ENCODE measurements around the gene FAM25G.
"Not testable (repeated sequence)": the region's sequence is repeated elsewhere in the genome, so short reads cannot be mapped to it uniquely, and the experiment has no call there.

Gene FAM25G

DNA sequence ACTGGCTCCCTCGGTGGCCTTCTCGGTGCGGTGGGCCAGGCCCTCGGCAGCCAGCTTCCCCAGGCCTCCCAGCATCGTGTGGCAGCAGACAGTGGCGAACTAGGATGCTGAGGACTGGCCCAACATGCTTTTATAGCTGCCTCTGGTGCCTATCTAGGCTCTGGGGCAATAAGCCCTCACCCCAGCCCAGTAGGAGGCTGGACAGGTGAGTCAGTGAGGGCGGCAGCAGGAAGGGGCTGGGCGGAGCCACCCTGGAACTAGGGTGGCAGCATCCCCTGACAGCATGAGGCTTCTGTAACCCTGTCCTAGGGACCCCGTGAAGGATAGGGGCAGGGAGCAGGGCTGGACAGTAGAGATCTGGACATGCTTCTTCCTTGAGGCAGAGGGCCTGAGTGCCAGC is at the start of gene FAM25G:
FAM25G (minus strand) TSS at position 101 of the 400 bp plus-strand sequence; CDS start at position 75, 26 bp downstream.
- not testable (repeated sequence) for H3K4me3 ChIP-seq (ENCODE audit: low read depth, low read length)

DNA sequence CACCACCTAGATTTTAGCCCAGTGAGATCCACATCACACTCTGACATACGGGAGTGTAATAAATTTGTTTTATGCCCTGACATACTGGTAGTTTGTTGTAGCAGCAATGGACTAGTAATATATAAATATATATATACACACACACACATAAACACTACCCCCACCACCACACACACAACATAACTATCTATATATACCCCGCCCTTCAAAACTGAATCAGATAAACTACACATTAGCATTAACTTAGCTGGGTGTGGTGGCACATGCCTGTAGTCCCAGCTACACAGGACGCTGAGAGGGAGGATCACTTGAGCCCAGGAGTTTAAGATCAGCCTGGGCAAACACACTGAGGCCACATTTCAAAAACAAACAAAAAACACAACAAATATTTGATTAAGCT is 44.9 kb upstream of the FAM25G start:
- not testable (repeated sequence) for H3K4me3 ChIP-seq (ENCODE audit: low read depth, low read length)

GRCh38 chr10:47523475-47523874 is 32.0 kb upstream of the FAM25G start, which contains the start of gene AGAP9:
Gene AGAP9, minus strand, starts transcription at chr10:47523638. Its CDS starts 112 bp downstream, at chr10:47523526.
- not testable (repeated sequence) for H3K4me3 ChIP-seq (ENCODE audit: low read depth, low read length)

DNA sequence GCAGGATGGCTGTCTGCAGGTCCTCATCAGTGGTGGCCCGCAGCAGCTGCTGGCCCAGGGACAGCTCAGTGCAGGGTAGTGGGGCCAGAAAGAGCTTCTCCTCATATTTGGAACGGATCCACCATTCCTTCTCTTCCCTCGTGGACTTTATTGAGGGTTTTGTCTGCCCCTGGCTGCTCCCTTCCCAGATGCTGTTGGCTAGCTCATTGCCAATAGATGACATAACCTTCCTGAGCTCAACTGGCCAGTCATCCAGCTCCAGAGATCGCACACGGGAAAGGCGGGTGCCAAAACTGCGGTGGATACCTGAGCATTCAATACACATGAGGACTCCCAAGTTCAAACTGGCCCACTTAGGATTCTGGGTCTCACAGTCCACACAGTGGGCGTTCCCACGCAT is 10.8 kb upstream of the FAM25G start:
- not testable (repeated sequence) for H3K4me3 ChIP-seq (ENCODE audit: low read depth, low read length)

DNA sequence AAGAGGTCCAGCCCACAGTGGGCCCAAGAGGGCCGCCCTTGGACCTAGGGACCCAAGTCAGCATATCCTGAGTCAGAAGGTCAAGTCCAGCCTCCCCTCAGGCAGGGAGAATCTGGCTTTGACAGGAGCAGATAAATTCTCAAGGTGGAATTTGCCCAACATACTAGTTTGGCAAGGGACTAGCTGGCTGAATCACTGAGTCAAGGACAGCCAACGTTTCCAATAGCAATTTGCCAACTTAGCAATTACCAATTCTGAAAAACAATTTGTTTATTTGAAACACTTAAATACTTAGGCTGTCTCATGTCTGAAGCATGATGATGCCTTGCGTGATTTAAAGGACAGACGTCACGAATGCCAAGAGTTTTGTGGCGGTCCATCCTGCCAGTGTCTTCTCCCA is 2.7 kb upstream of the FAM25G start:
- not testable (repeated sequence) for H3K4me3 ChIP-seq (ENCODE audit: low read depth, low read length)

- H3K4me3 ChIP-seq (ENCODE audit: low read depth, low read length) = not testable (repeated sequence)
Measured at GRCh38 chr10:47489630-47490029, 1.9 kb downstream of the FAM25G start.

DNA sequence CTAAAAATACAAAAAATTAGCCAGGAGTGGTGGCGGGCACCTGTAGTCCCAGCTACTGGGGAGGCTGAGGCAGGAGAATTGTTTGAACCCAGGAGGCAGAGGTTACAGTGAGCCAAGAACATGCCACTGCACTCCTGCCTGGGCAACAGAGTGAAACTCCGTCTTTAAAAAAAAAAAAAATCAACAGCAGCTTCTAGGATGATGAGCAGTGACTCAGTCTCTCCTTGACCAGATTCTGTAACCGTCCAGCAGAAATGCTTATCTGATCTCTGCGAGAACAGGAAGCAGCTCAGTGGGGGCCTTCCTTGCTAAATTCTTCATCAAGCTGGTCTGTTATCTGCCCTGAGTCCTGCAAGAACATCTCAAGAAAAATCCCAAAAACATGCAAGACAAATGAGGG is 5.6 kb downstream of the FAM25G start:
- H3K4me3 ChIP-seq (ENCODE audit: low read depth, low read length) = not testable (repeated sequence)

- H3K4me3 ChIP-seq (ENCODE audit: low read depth, low read length) = not testable (repeated sequence)
Measured at GRCh38 chr10:47484786-47485185, 6.7 kb downstream of the FAM25G start.

DNA sequence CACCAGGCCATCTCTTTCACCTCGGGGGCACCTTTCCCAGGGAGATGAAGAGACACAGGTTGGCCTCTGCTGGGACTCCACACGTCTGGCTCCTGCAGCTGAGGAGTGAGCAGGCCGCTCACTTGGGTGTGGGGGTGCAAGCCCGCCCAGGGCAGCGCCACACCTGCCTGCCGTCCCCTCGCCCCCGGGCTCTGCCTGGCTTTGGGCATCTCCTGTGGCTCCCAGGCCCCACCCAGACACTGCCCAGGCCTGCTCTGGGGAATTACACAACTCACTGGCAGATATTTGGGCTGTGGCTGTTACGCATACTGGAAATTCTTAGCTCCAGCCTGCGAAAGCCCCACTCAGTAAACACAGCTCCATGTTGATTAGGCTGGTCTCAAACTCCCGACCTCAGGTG is 7.6 kb downstream of the FAM25G start, which contains the start of gene ANXA8:
ANXA8 (minus strand) TSS at position 193 of the 400 bp plus-strand sequence; CDS start at position 11, 182 bp downstream.
- H3K4me3 ChIP-seq (ENCODE audit: low read depth, low read length) = not testable (repeated sequence)

DNA sequence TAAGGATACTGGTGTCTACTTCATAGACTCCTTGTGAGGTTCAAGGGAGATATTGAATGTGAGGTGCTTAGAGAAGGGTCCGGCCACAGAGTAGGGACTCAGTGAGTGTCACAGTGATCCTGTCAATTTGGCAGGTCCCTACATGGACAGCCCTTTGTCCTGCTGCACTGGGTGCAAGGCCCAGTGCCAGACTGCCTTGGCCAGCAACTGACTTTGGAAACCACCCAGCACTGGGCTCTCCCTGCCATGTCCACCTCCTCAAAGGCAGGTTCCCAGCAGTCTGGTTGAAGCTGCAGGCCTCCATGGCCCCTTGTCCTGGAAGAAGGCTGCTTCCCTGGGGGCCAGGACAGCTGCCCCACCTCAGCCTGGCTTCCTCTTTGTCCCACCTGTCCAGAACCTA is 9.1 kb downstream of the FAM25G start:
- not testable (repeated sequence) for H3K4me3 ChIP-seq (ENCODE audit: low read depth, low read length)

DNA sequence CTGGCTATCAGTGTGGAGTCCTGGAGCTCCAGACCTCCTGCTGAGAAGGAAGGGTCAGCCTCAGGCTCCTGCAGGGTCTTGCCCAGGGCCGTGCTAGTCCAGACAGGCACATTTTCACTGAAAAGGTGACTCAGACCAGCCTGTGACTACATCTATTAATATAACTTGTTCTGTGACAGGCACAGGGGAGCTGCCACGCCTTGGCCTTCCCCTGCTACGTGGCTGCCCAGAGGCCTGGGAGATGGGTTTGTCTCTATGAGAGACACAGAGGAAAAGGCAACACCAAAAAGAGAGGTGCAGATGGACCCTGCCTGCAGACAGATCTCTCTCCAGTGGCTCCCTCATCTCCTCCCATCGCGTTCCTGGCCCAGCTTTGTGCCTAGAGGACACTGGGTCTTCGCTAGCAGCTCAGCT is 9.7 kb downstream of the FAM25G start:
- not testable (repeated sequence) for H3K4me3 ChIP-seq (ENCODE audit: low read depth, low read length)

DNA sequence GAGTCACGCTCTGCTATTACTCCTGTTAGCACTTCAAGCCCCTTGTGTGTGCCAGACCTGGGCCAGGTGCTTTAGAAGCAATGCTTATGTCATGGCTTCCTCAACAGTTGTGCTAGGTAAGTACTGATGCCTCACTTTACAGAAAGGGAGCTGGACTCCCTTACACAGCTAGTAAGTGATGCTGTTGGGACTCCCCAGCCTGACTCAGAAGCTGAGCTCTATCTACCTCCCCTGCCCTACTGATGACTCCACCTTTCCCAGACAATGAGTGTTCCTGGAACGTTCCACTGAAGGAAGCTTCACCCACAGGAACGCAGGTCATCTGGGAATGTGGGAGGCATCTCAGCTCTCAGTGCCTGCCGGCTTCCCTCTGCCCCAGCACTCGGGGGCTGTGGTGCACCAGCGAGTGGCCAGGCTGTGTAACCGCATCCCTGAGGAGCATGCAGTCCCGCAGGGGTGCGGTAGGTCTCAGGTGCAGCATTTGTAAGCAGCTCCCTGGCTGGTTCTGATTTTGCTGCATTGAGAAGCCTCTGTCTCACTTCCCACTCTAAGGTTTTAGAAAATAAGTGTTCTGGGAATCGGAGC is 10.2 kb downstream of the FAM25G start:
- H3K4me3 ChIP-seq (ENCODE audit: low read depth, low read length) = not testable (repeated sequence)

- not testable (repeated sequence) for H3K4me3 ChIP-seq (ENCODE audit: low read depth, low read length)
Measured at GRCh38 chr10:47480133-47480532, 11.4 kb downstream of the FAM25G start.

GRCh38 chr10:47478114-47478513 is 13.4 kb downstream of the FAM25G start:
- H3K4me3 ChIP-seq (ENCODE audit: low read depth, low read length) = not testable (repeated sequence)

DNA sequence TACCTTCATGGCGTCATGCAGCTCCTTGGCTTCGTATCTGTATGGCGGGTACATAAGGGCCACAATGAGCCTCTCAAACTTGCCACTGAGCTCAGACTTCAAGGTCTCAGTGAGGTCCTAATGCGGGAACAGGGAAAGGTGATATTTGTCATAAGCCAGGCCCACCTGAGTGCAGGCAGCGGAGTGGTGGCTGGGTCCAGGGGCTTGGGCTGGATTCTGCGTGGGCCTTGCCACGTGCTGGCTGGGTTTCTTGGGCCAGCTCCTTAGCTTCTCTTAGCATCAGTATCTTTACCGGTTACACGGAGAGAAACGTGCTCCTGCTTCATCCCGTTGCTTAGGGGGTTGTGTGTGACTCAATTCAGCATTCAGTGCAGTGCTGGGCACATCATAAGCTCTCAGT is 14.4 kb downstream of the FAM25G start:
- not testable (repeated sequence) for H3K4me3 ChIP-seq (ENCODE audit: low read depth, low read length)

GRCh38 chr10:47475101-47475500 is 16.4 kb downstream of the FAM25G start:
- H3K4me3 ChIP-seq (ENCODE audit: low read depth, low read length) = not testable (repeated sequence)

GRCh38 chr10:47473516-47473915 is 18.0 kb downstream of the FAM25G start:
- not testable (repeated sequence) for H3K4me3 ChIP-seq (ENCODE audit: low read depth, low read length)

DNA sequence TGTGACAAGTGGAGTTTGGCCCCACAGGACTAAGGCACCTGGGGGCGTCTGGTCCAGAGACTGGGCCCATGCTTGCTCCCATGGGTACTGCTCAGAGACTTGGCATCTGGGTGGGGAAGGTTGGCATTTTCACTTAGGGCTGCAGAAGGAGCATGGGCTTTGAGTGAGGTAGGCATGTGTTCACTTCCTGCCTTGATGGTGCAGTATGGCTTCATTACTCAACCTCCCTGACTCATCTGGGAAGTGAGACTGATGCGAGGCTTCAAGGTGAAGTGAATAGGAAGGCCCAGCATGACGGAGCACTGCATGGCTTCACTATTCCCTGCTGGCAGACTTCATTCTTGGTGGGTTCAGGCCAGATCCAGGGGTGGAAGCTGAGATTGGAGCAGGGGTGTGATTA is 18.9 kb downstream of the FAM25G start:
- not testable (repeated sequence) for H3K4me3 ChIP-seq (ENCODE audit: low read depth, low read length)

- not testable (repeated sequence) for H3K4me3 ChIP-seq (ENCODE audit: low read depth, low read length)
Measured at GRCh38 chr10:47472072-47472471, 19.4 kb downstream of the FAM25G start.

GRCh38 chr10:47468731-47469528 is 22.6 kb downstream of the FAM25G start:
- not testable (repeated sequence) for H3K4me3 ChIP-seq (ENCODE audit: low read depth, low read length)

GRCh38 chr10:47467957-47468356 is 23.5 kb downstream of the FAM25G start:
- H3K4me3 ChIP-seq (ENCODE audit: low read depth, low read length) = not testable (repeated sequence)

- not testable (repeated sequence) for H3K4me3 ChIP-seq (ENCODE audit: low read depth, low read length)
Measured at GRCh38 chr10:47467458-47467857, 24.0 kb downstream of the FAM25G start.
